ENCODE measurements around the gene NUBPL.
"Not testable (repeated sequence)": the region's sequence is repeated elsewhere in the genome, so short reads cannot be mapped to it uniquely, and the experiment has no call there.

Gene NUBPL

GRCh38 chr14:31618884-31619283, 57.7 kb downstream of the NUBPL start:
- H3K9ac ChIP-seq (ENCODE audit: low read length); H3K9me3 ChIP-seq (ENCODE audit: control insufficient read depth, low read depth, low read length); H3K4me3 ChIP-seq (ENCODE audit: low read length); H3K27ac ChIP-seq (ENCODE audit: low read length); H3K27me3 ChIP-seq (ENCODE audit: control insufficient read depth, insufficient read depth, low read length); H3K4me1 ChIP-seq (ENCODE audit: control insufficient read depth, low read depth, low read length); H3K36me3 ChIP-seq (ENCODE audit: control insufficient read depth, low read depth, low read length): not testable (repeated sequence)

GRCh38 chr14:31619440-31619839, 58.2 kb downstream of the NUBPL start:
- H3K27me3 ChIP-seq (ENCODE audit: control insufficient read depth, insufficient read depth, low read length), result no peaks in the 10 kb centered on the region
- no peak overlapping the region for H3K27ac ChIP-seq (ENCODE audit: low read length)
- no peak overlapping the region for H3K9ac ChIP-seq (ENCODE audit: low read length)
- H3K36me3 ChIP-seq (ENCODE audit: control insufficient read depth, low read depth, low read length), result no peaks in the 10 kb centered on the region
- H3K9me3 ChIP-seq (ENCODE audit: control insufficient read depth, low read depth, low read length), result peaks cover 6% of the 10 kb centered on the region
- no peak overlapping the region for H3K4me3 ChIP-seq (ENCODE audit: low read length)
- no peaks in the 10 kb centered on the region for H3K4me1 ChIP-seq (ENCODE audit: control insufficient read depth, low read depth, low read length)

- H3K4me3 ChIP-seq (ENCODE audit: low read length); H3K36me3 ChIP-seq (ENCODE audit: control insufficient read depth, low read depth, low read length); H3K27ac ChIP-seq (ENCODE audit: low read length); H3K9me3 ChIP-seq (ENCODE audit: control insufficient read depth, low read depth, low read length); H3K9ac ChIP-seq (ENCODE audit: low read length); H3K4me1 ChIP-seq (ENCODE audit: control insufficient read depth, low read depth, low read length); H3K27me3 ChIP-seq (ENCODE audit: control insufficient read depth, insufficient read depth, low read length): not testable (repeated sequence)
Observed at GRCh38 chr14:31620898-31621297, 59.7 kb downstream of the NUBPL start.

- H3K9me3 ChIP-seq (ENCODE audit: control insufficient read depth, low read depth, low read length), result peaks cover 6% of the 10 kb centered on the region
- H3K9ac ChIP-seq (ENCODE audit: low read length), result no peak overlapping the region
- H3K27ac ChIP-seq (ENCODE audit: low read length), result no peak overlapping the region
- no peaks in the 10 kb centered on the region for H3K36me3 ChIP-seq (ENCODE audit: control insufficient read depth, low read depth, low read length)
- no peaks in the 10 kb centered on the region for H3K4me1 ChIP-seq (ENCODE audit: control insufficient read depth, low read depth, low read length)
- H3K27me3 ChIP-seq (ENCODE audit: control insufficient read depth, insufficient read depth, low read length), result no peaks in the 10 kb centered on the region
- no peak overlapping the region for H3K4me3 ChIP-seq (ENCODE audit: low read length)
Observed at GRCh38 chr14:31622060-31622459, 60.9 kb downstream of the NUBPL start.

- not testable (repeated sequence) for H3K4me3 ChIP-seq (ENCODE audit: low read length); H3K27me3 ChIP-seq (ENCODE audit: control insufficient read depth, insufficient read depth, low read length); H3K9ac ChIP-seq (ENCODE audit: low read length); H3K36me3 ChIP-seq (ENCODE audit: control insufficient read depth, low read depth, low read length); H3K27ac ChIP-seq (ENCODE audit: low read length); H3K4me1 ChIP-seq (ENCODE audit: control insufficient read depth, low read depth, low read length)
- peaks cover 20% of the 10 kb centered on the region for H3K9me3 ChIP-seq (ENCODE audit: control insufficient read depth, low read depth, low read length)
Observed at GRCh38 chr14:31652900-31653299, 91.7 kb downstream of the NUBPL start.

GRCh38 chr14:31657917-31658316, 96.7 kb downstream of the NUBPL start:
- no peak overlapping the region for H3K9ac ChIP-seq (ENCODE audit: low read length)
- no peaks in the 10 kb centered on the region for H3K4me1 ChIP-seq (ENCODE audit: control insufficient read depth, low read depth, low read length)
- no peak overlapping the region for H3K4me3 ChIP-seq (ENCODE audit: low read length)
- H3K9me3 ChIP-seq (ENCODE audit: control insufficient read depth, low read depth, low read length), result peaks cover 8% of the 10 kb centered on the region
- H3K27me3 ChIP-seq (ENCODE audit: control insufficient read depth, insufficient read depth, low read length), result no peaks in the 10 kb centered on the region
- no peaks in the 10 kb centered on the region for H3K36me3 ChIP-seq (ENCODE audit: control insufficient read depth, low read depth, low read length)
- no peak overlapping the region for H3K27ac ChIP-seq (ENCODE audit: low read length)

GRCh38 chr14:31659278-31659677, 98.1 kb downstream of the NUBPL start:
- Histone ChIP-seq H3K27ac (ENCODE audit: low read length) (no peak overlapping the region), H3K4me1 (ENCODE audit: control insufficient read depth, low read depth, low read length) (no peaks in the 10 kb centered on the region)

GRCh38 chr14:31660191-31660590, 99.0 kb downstream of the NUBPL start:
- H3K9me3 ChIP-seq (ENCODE audit: control insufficient read depth, low read depth, low read length), result no peaks in the 10 kb centered on the region
- no peaks in the 10 kb centered on the region for H3K36me3 ChIP-seq (ENCODE audit: control insufficient read depth, low read depth, low read length)
- H3K4me3 ChIP-seq (ENCODE audit: low read length), result no peak overlapping the region
- no peak overlapping the region for H3K27ac ChIP-seq (ENCODE audit: low read length)
- no peak overlapping the region for H3K9ac ChIP-seq (ENCODE audit: low read length)
- H3K27me3 ChIP-seq (ENCODE audit: control insufficient read depth, insufficient read depth, low read length), result no peaks in the 10 kb centered on the region
- H3K4me1 ChIP-seq (ENCODE audit: control insufficient read depth, low read depth, low read length), result no peaks in the 10 kb centered on the region

More at GRCh38 chr14:31659278-31659677, 98.1 kb downstream of the NUBPL start:
- Histone ChIP-seq H3K9ac (ENCODE audit: low read length) (no peak overlapping the region), H3K4me3 (ENCODE audit: low read length) (no peak overlapping the region), H3K36me3 (ENCODE audit: control insufficient read depth, low read depth, low read length) (no peaks in the 10 kb centered on the region), H3K27me3 (ENCODE audit: control insufficient read depth, insufficient read depth, low read length) (no peaks in the 10 kb centered on the region), H3K9me3 (ENCODE audit: control insufficient read depth, low read depth, low read length) (no peaks in the 10 kb centered on the region)

GRCh38 chr14:31660728-31661127, 99.5 kb downstream of the NUBPL start:
- H3K9me3 ChIP-seq (ENCODE audit: control insufficient read depth, low read depth, low read length), result no peaks in the 10 kb centered on the region
- no peaks in the 10 kb centered on the region for H3K36me3 ChIP-seq (ENCODE audit: control insufficient read depth, low read depth, low read length)
- no peak overlapping the region for H3K27ac ChIP-seq (ENCODE audit: low read length)
- no peaks in the 10 kb centered on the region for H3K27me3 ChIP-seq (ENCODE audit: control insufficient read depth, insufficient read depth, low read length)
- no peak overlapping the region for H3K9ac ChIP-seq (ENCODE audit: low read length)
- no peak overlapping the region for H3K4me3 ChIP-seq (ENCODE audit: low read length)
- no peaks in the 10 kb centered on the region for H3K4me1 ChIP-seq (ENCODE audit: control insufficient read depth, low read depth, low read length)

- no peak overlapping the region for H3K4me3 ChIP-seq (ENCODE audit: low read length)
- H3K27me3 ChIP-seq (ENCODE audit: control insufficient read depth, insufficient read depth, low read length), result no peaks in the 10 kb centered on the region
- no peak overlapping the region for H3K27ac ChIP-seq (ENCODE audit: low read length)
- H3K9ac ChIP-seq (ENCODE audit: low read length), result no peak overlapping the region
- no peaks in the 10 kb centered on the region for H3K9me3 ChIP-seq (ENCODE audit: control insufficient read depth, low read depth, low read length)
- no peaks in the 10 kb centered on the region for H3K36me3 ChIP-seq (ENCODE audit: control insufficient read depth, low read depth, low read length)
- H3K4me1 ChIP-seq (ENCODE audit: control insufficient read depth, low read depth, low read length), result no peaks in the 10 kb centered on the region
Observed at GRCh38 chr14:31668348-31668747, 107.1 kb downstream of the NUBPL start.

- Histone ChIP-seq H3K27me3 (ENCODE audit: control insufficient read depth, insufficient read depth, low read length) (no peaks in the 10 kb centered on the region), H3K27ac (ENCODE audit: low read length) (no peak overlapping the region), H3K4me1 (ENCODE audit: control insufficient read depth, low read depth, low read length) (no peaks in the 10 kb centered on the region), H3K36me3 (ENCODE audit: control insufficient read depth, low read depth, low read length) (no peaks in the 10 kb centered on the region), H3K4me3 (ENCODE audit: low read length) (no peak overlapping the region), H3K9me3 (ENCODE audit: control insufficient read depth, low read depth, low read length) (no peaks in the 10 kb centered on the region), H3K9ac (ENCODE audit: low read length) (no peak overlapping the region)
Observed at GRCh38 chr14:31672709-31673108, 111.5 kb downstream of the NUBPL start.

GRCh38 chr14:31677052-31677451, 115.8 kb downstream of the NUBPL start:
- Histone ChIP-seq H3K9ac (ENCODE audit: low read length) (no peak overlapping the region), H3K4me1 (ENCODE audit: control insufficient read depth, low read depth, low read length) (no peaks in the 10 kb centered on the region), H3K27ac (ENCODE audit: low read length) (no peak overlapping the region), H3K9me3 (ENCODE audit: control insufficient read depth, low read depth, low read length) (no peaks in the 10 kb centered on the region), H3K4me3 (ENCODE audit: low read length) (no peak overlapping the region), H3K36me3 (ENCODE audit: control insufficient read depth, low read depth, low read length) (no peaks in the 10 kb centered on the region), H3K27me3 (ENCODE audit: control insufficient read depth, insufficient read depth, low read length) (no peaks in the 10 kb centered on the region)
